HTR-8/SVneo (cell line): ENCODE measurements around the gene CADPS2.

Experiments
- DNase-seq: peaks from one replicate; pipeline ENCODE4 v3.0.0; 2011; ENCODE audit warnings: low spot score, mixed read lengths; ENCODE audit not compliant: insufficient read length
- FAIRE-seq: peaks from 2 replicates; lab custom pipeline; 2011; peaks lifted over from hg19 to GRCh38; lab: Jason Lieb, UNC

CADPS2 gene

GRCh38 chr7:122886357-122887081, at the start of gene CADPS2:
Gene CADPS2 (minus strand): TSS chr7:122886460. CDS start chr7:122886337, 123 bp downstream.
- no peak for FAIRE-seq
- peak; percentile 48 for DNase-seq

- no peak for DNase-seq
- FAIRE-seq = no peak
These were observed 49.4 kb upstream of the CADPS2 start for GRCh38 chr7:122935620-122936019.

GRCh38 chr7:122919643-122920181, 33.5 kb upstream of the CADPS2 start:
- DNase-seq (no peak), FAIRE-seq (no peak)

GRCh38 chr7:122914812-122915211, 28.6 kb upstream of the CADPS2 start:
- no peak for DNase-seq
- FAIRE-seq = no peak

GRCh38 chr7:122913608-122914007, 27.3 kb upstream of the CADPS2 start:
- DNase-seq (no peak), FAIRE-seq (no peak)

GRCh38 chr7:122902751-122903495, 16.7 kb upstream of the CADPS2 start:
- DNase-seq (no peak), FAIRE-seq (no peak)

- DNase-seq = no peak
- no peak for FAIRE-seq
These were observed 15.0 kb upstream of the CADPS2 start for GRCh38 chr7:122901250-122901649.

GRCh38 chr7:122896509-122896908, 10.2 kb upstream of the CADPS2 start:
- no peak for DNase-seq
- no peak for FAIRE-seq

- DNase-seq = no peak
- no peak for FAIRE-seq
These were observed 7.2 kb upstream of the CADPS2 start for GRCh38 chr7:122893486-122893885.

GRCh38 chr7:122889116-122889515, 2.9 kb upstream of the CADPS2 start:
- DNase-seq (no peak), FAIRE-seq (no peak)

- FAIRE-seq = no peak
These were observed 1.6 kb upstream of the CADPS2 start for GRCh38 chr7:122887848-122888247.

GRCh38 chr7:122887198-122887597, 938 bp upstream of the CADPS2 start:
- DNase-seq = peak; percentile 12
- FAIRE-seq = no peak

More at GRCh38 chr7:122887848-122888247, 1.6 kb upstream of the CADPS2 start:
- DNase-seq = no peak

- peak; percentile 8 for DNase-seq
- FAIRE-seq = no peak
These were observed 490 bp downstream of the CADPS2 start for GRCh38 chr7:122885583-122886356.

- DNase-seq = no peak
- FAIRE-seq = no peak
These were observed 2.1 kb downstream of the CADPS2 start for GRCh38 chr7:122884186-122884585.

GRCh38 chr7:122883049-122883680, 3.1 kb downstream of the CADPS2 start:
- DNase-seq (no peak), FAIRE-seq (no peak)

GRCh38 chr7:122881324-122881723, 4.9 kb downstream of the CADPS2 start:
- FAIRE-seq = no peak
- DNase-seq = no peak

- DNase-seq (no peak), FAIRE-seq (no peak)
These were observed 17.0 kb downstream of the CADPS2 start for GRCh38 chr7:122869260-122869659.

- DNase-seq = no peak
- FAIRE-seq = no peak
These were observed 18.7 kb downstream of the CADPS2 start for GRCh38 chr7:122867471-122867980.

GRCh38 chr7:122864838-122865237, 21.4 kb downstream of the CADPS2 start:
- no peak for FAIRE-seq
- no peak for DNase-seq

- FAIRE-seq (no peak), DNase-seq (no peak)
These were observed 22.2 kb downstream of the CADPS2 start for GRCh38 chr7:122864016-122864415.
